G401 (cell line): ENCODE measurements around the gene HOXB2. TPM values are rescaled to one million over a fixed set of nuclear protein-coding genes. Genes with fewer than 3 reads are reported as not detected.
A peak's percentile ranks its signal among the peaks of the same experiment; 100 is the strongest.

Experiments
- DNase-seq: peaks from one replicate; pipeline ENCODE4 v3.0.0-alpha.2; 2015; ENCODE audit warnings: low spot score
- in situ Hi-C: cut with HindIII; loops from 2 replicates; pipeline ENCODE4 v1.10.0; 2016; ENCODE audit warnings: low sequenced_read_pairs, mixed read lengths
- total RNA-seq: library from RNA; depleted of rRNA; stranded (reverse); fragments of >200 nt; shearing (Covaris generic); gene quantifications from 2 replicates; pipeline ENCODE4 v1.2.3, GENCODE V29; 2014; rRNA removed

The HOXB2 gene
- total RNA-seq, 1 experiment from 2014 or later, result 19.7 TPM

GRCh38 chr17:48502901-48503300, 42.0 kb downstream of the HOXB2 start:
- in situ Hi-C loops, result no loop called here
- no peak for DNase-seq

DNA sequence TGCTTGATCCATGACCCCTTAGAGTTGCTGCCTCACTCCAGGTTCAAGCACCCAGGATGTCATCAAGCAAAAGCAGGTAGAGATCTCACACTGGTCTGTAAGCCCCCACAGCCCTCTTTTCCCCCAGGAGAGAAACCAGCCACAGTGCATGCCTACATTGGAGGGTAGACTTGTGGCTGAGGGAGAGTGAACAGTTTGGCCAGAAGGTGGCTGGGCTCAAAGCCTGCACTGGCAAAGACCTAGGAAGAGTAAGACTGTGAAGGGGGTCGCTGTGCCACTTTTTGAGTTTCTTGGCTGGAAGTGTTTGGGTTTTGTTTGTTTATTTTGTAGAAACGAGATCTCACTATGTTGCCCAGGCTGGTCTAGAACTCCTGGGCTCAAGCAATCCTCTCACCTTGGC, 42.6 kb downstream of the HOXB2 start:
- DNase-seq, result no peak
- in situ Hi-C loops, result no loop called here

DNA sequence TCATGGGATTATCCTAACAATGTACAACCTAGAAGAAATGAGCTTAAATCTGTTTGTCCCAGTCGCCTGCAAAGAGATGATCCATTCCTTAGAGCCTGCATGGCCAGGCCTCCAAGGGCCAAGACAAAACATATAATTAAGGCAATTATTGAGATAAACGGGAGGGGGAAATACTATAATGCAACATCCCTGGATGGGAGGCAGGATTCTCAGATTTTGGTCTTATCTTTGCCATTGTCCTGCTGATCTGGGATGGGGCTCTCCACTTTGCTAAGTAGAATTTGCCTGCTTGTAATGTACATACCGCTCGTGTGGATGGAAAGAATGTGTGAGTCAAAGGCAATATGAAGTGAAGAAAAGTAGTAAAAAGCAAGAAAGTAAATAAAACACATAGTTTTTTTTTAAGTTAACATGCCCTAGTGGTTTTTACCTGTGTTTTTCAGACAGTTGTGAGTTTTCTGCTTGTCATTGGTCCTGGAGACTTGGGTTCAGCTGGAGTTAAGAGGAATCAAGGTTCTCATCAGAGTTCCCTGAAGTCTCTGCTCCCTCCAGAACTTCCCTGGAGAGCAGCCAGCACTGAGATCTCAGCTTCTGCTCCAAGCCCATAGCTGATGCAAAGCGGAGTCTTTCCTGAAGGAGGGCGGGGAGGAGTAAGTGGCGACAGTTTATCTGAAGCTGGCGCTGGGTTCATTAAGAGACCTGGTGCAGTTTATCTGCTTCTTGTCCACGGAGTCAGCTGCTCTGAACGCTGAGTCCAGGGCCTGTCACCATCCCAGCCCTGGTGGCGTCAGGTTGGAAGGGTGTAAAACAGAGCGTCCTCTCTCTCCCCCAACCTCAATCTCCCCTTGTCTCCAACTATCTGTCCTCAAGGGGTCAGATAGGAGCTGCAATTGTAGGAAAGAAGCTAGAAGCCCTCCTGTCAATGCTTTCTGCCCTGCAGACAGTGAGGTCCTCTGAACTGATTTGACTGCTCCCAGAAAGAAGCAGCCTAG, 44.2 kb downstream of the HOXB2 start:
- DNase-seq, result peak; percentile 6
- in situ Hi-C loops, result no loop called here

DNA sequence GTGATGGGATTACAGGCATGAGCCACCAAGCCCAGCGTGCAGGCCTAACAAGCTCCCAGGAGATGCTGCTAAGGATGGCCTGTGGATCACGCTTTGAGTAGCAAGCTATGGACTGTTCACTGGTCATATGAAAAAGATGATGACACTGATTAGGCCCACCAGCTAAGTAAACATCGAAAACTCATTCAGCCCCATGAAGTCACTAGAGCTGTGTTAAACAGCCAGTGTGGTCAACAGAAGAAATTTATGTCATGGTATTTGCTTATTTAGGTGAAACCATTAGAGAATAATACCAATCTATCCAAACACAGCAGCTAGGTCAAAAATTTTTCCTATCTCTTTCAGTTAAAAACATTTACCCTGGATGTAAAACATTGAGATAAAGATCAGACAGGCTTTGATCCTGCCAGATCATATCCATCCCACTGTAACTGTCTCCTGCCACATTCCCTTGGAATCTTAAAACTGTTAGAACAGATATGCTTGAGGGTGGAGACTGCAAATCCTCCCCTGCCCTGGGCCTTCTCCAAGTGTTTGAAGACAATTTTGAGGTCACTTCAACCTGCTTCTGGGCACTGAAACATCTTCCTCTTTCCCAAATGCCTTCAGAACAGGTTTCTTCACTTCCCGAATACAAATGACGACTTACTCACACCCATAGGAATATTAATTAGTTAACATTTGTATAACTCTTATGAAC, 45.0 kb downstream of the HOXB2 start:
- no peak for DNase-seq
- in situ Hi-C loops, result no loop called here

DNA sequence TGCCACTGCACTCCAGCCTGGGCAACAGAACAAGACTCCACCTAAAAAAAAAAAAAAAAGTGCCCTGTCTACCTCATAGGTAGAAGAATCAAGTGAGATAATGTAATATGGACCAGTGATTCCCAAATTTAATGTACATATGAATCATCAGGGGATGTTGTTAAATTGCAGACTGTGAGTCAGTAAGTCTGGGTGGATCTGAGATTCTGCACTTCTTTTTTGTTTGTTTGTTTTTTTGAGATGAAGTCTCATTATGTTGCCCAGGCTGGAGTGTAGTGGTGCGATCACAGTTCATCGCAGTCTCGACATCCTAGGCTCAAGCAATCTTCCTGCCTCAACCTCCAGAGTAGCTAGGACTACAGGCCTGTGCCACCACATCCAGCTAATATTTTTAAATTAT, 45.7 kb downstream of the HOXB2 start:
- in situ Hi-C loops, result no loop called here
- DNase-seq, result no peak

- in situ Hi-C loops, result no loop called here
- DNase-seq, result no peak
These were observed 46.6 kb downstream of the HOXB2 start for GRCh38 chr17:48498164-48498850.

- no peak for DNase-seq
These were observed 47.8 kb downstream of the HOXB2 start for GRCh38 chr17:48497103-48497502.

DNA sequence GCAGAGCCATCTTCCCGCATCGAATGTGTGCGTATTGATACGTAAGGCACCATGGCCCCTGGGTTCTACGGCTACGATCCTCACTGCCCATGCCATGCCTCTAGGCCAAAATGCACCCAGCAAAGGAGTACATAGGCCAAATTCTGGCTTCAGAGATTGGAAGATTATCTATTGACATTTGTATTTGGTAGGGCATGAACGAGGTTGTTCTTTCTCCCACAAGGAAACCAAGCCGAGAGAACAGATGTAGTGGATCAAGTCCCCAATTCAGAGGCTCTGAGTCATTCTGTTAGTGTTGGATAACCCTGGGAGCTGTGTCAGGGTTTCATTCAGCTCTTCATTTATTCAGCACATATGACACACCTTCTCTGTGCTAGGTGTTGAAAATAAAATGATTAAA, 50.6 kb downstream of the HOXB2 start:
- in situ Hi-C loops, result no loop called here
- DNase-seq, result no peak

More at GRCh38 chr17:48497103-48497502, 47.8 kb downstream of the HOXB2 start:
- in situ Hi-C loops, result no loop called here

Other genes with a start within 250 kb of the HOXB2 start
- gene SKAP1, start 114.9 kb downstream of the HOXB2 start, total RNA-seq, result not detected in 2 replicates
- not detected in 2 replicates for gene HOXB1, start 14.1 kb downstream of the HOXB2 start, total RNA-seq
- gene HOXB4, start 33.2 kb upstream of the HOXB2 start, total RNA-seq, result 0.78 and 2.2 TPM in 2 replicates
- gene HOXB3, start 45.1 kb upstream of the HOXB2 start, total RNA-seq, result 0.74 and 12.0 TPM in 2 replicates
- 1.7 TPM in 1 of 2 replicates, not detected in the other for gene HOXB5, start 48.7 kb upstream of the HOXB2 start, total RNA-seq
- gene HOXB6, start 59.9 kb upstream of the HOXB2 start, total RNA-seq, result 0.92 and 2.0 TPM in 2 replicates
- 9.1 and 12.8 TPM in 2 replicates for gene HOXB7, start 65.9 kb upstream of the HOXB2 start, total RNA-seq
- gene HOXB8, start 70.2 kb upstream of the HOXB2 start, total RNA-seq, result 0.10 TPM in 1 of 2 replicates, not detected in the other
- gene HOXB9, start 81.2 kb upstream of the HOXB2 start, total RNA-seq, result 1.8 and 4.1 TPM in 2 replicates
- gene PRAC1, start 177.4 kb upstream of the HOXB2 start, total RNA-seq, result 8.2 TPM in 1 of 2 replicates, not detected in the other
- gene PRAC2, start 178.1 kb upstream of the HOXB2 start, total RNA-seq, result 9.5 and 42.2 TPM in 2 replicates
- gene HOXB13, start 183.6 kb upstream of the HOXB2 start, total RNA-seq, result 54.8 and 60.5 TPM in 2 replicates